Psoas muscle (tissue), 8 donors: ENCODE results near the gene CHN2. TPM values are rescaled to one million over a fixed set of nuclear protein-coding genes. Genes with fewer than 3 reads are reported as not detected.

ENCODE experiments used
- ATAC-seq, 4 donors: fragments of 200-7000 bp; cut with Tn5 transposase; one replicate each; pipeline ENCODE4 v1.9.1; 2020; ENCODE audit warnings: moderate library complexity in 3 of 4, mild to moderate bottlenecking in 2 of 4
- DNase-seq, 2 donors: peaks; one replicate each; pipeline ENCODE4 v3.0.0-alpha.2; 2020
- H3K27ac ChIP-seq: fragments of 200-600 bp; one replicate; pipeline ENCODE4 v1.8.0; 2022
- H3K27me3 ChIP-seq, 3 donors: fragments of 200-600 bp in 1 of 3; one replicate each; pipeline versions ENCODE4 v1.6.1 to v1.8.0; 2013 to 2022; ENCODE audit warnings: low read length in 2 of 3, mild to moderate bottlenecking in 2 of 3, moderate library complexity in 1 of 3; ENCODE audit not compliant: insufficient read depth in 3 of 3
- H3K36me3 ChIP-seq, 2 donors: fragments of 200-600 bp in 1 of 2; one replicate each; pipeline versions ENCODE4 v1.6.1 to v1.8.0; 2013 to 2022; ENCODE audit warnings: low read depth in 1 of 2, mild to moderate bottlenecking in 1 of 2, moderate library complexity in 1 of 2; ENCODE audit not compliant: insufficient read depth in 1 of 2
- H3K4me1 ChIP-seq: fragments of 200-600 bp; one replicate; pipeline ENCODE4 v1.8.0; 2022
- H3K4me3 ChIP-seq: fragments of 200-600 bp; one replicate; pipeline ENCODE4 v1.8.0; 2022; ENCODE audit warnings: mild to moderate bottlenecking
- H3K9me3 ChIP-seq: fragments of 200-600 bp; one replicate; pipeline ENCODE4 v1.8.0; 2022
- CTCF ChIP-seq: fragments of 200-600 bp; IDR thresholded peaks from one replicate; pipeline ENCODE4 v1.8.0; 2022; ENCODE audit warnings: antibody characterized with exemption
- WGBS, 3 donors: extraction: QIAGEN DNeasy Blood & Tissue Kit; methylation state at CpG; one replicate each; pipeline versions ENCODE4 v1.1.6 to v1.1.7; 2013; 5-methylcytosine and 5-hydroxymethylcytosine counted together
- intact Hi-C, 2 donors: fragments of 100-400 bp; cut with DNase I; formaldehyde crosslinking; loops; one replicate each; pipeline versions ENCODE4 v1.11.0 to v1.14.2; 2022
- polyA plus RNA-seq, 3 donors: library from polyadenylated mRNA; stranded (reverse); fragments of 200-250 nt; gene quantifications; one replicate each; pipeline ENCODE4 v1.2.3, GENCODE V29; 2013
- total RNA-seq, 4 donors: library from RNA; stranded (reverse); fragmentation: NEBNext Ultra II Directional in 2 of 4; extraction: Animal tissue kit (Norgen Biotek cat#: 25700) in 2 of 4; gene quantifications; one replicate each; pipeline versions ENCODE4 v1.2.1 to v1.2.4, GENCODE V29; 2021 to 2023
- donor health status: healthy with polysubstance abuse.
- donor health status: DM: no; HTN: no; CAD: no; lungs with moderate emphysema.
- donor health status: Bipolar disorder and iron deficiency.
- donor health status: healthy.
- donor health status: DM: yes; HTN: yes; CAD: no.
- donor health status: DM: no; HTN: no; CAD: no.
- donor health status: DM: no; HTN: no; CAD: no.
- donor health status: DM: yes; HTN: yes; CAD: no.

CHN2 gene
- total and polyA plus RNA-seq, 7 donors, result 0.43 to 18.1 (median 2.3) TPM

- ATAC-seq (no peak), DNase-seq (no peak)
These were observed 77.5 kb downstream of the CHN2 start for GRCh38 chr7:29272057-29272456.

GRCh38 chr7:29274146-29275017 is 79.8 kb downstream of the CHN2 start:
- no peaks in the 10 kb centered on the region for H3K36me3 ChIP-seq
- no peak for DNase-seq
- no peak for TF ChIP-seq CTCF
- no peaks in the 10 kb centered on the region for H3K9me3 ChIP-seq
- peak in 1 of 4 donors; percentile 40 for ATAC-seq
- H3K27me3 ChIP-seq, result no peaks in the 10 kb centered on the region
- intact Hi-C loops, result no loop called here
- H3K27ac ChIP-seq, result no peak overlapping the region
- no peak overlapping the region for H3K4me3 ChIP-seq
- no peaks in the 10 kb centered on the region for H3K4me1 ChIP-seq
- 47 to 71% (median 48%) methylated on average over 11 of the region's 11 CpGs for WGBS, 3 donors

More at GRCh38 chr7:29272057-29272456, 77.5 kb downstream of the CHN2 start:
- H3K4me3 ChIP-seq, result no peak overlapping the region
- no peaks in the 10 kb centered on the region for H3K27me3 ChIP-seq
- no peaks in the 10 kb centered on the region for H3K9me3 ChIP-seq
- intact Hi-C loops, result no loop called here
- H3K27ac ChIP-seq, result no peak overlapping the region
- no peak for TF ChIP-seq CTCF
- H3K36me3 ChIP-seq, result no peaks in the 10 kb centered on the region
- H3K4me1 ChIP-seq, result no peaks in the 10 kb centered on the region
- 91% methylated on average over 9 of the region's 9 CpGs for WGBS, 3 donors

- intact Hi-C loops, result no loop called here
- Histone ChIP-seq H3K4me3 (no peak overlapping the region), H3K27me3 (no peaks in the 10 kb centered on the region), H3K4me1 (no peaks in the 10 kb centered on the region), H3K27ac (no peak overlapping the region), H3K9me3 (no peaks in the 10 kb centered on the region), H3K36me3 (no peaks in the 10 kb centered on the region)
- DNase-seq, result no peak
- 92 to 95% (median 93%) methylated on average over 2 of the region's 2 CpGs for WGBS, 3 donors
- no peak for TF ChIP-seq CTCF
- no peak for ATAC-seq
These were observed 80.4 kb downstream of the CHN2 start for GRCh38 chr7:29275018-29275318.

GRCh38 chr7:29275493-29275892 is 80.9 kb downstream of the CHN2 start:
- Histone ChIP-seq H3K27ac (no peak overlapping the region), H3K4me1 (no peaks in the 10 kb centered on the region), H3K36me3 (no peaks in the 10 kb centered on the region), H3K27me3 (no peaks in the 10 kb centered on the region), H3K9me3 (no peaks in the 10 kb centered on the region), H3K4me3 (no peak overlapping the region)
- WGBS, 3 donors, result 85 to 90% (median 85%) methylated on average over 4 of the region's 4 CpGs
- intact Hi-C loops, result no loop called here
- ATAC-seq (no peak), DNase-seq (no peak)
- no peak for TF ChIP-seq CTCF

- Histone ChIP-seq H3K9me3 (no peaks in the 10 kb centered on the region), H3K4me3 (no peak overlapping the region), H3K27ac (no peak overlapping the region), H3K4me1 (no peaks in the 10 kb centered on the region), H3K36me3 (no peaks in the 10 kb centered on the region), H3K27me3 (no peaks in the 10 kb centered on the region)
- no peak for DNase-seq
- WGBS, 3 donors, result 50 to 62% (median 50%) methylated on average over 2 of the region's 2 CpGs
- intact Hi-C loops, result no loop called here
- ATAC-seq, result no peak
- no peak for TF ChIP-seq CTCF
These were observed 81.6 kb downstream of the CHN2 start for GRCh38 chr7:29276199-29276598.
